KMS-11 (cell line): ENCODE results near the gene COA7.
"Not testable (repeated sequence)": the region's sequence is repeated elsewhere in the genome, so short reads cannot be mapped to it uniquely, and the experiment has no call there.

Experiments used
- H2AFZ ChIP-seq: fragments of 200-600 bp; sonication (generic); 2 replicates; pipeline ENCODE4 v1.6.1; 2016; ENCODE audit warnings: antibody characterized with exemption, mixed run types, low read depth
- H3K27ac ChIP-seq: fragments of 200-600 bp; sonication (generic); 2 replicates; pipeline ENCODE4 v1.6.1; 2016; ENCODE audit warnings: mild to moderate bottlenecking, mixed run types
- H3K27me3 ChIP-seq: fragments of 200-600 bp; sonication (generic); 2 replicates; pipeline ENCODE4 v1.6.1; 2017; ENCODE audit warnings: mild to moderate bottlenecking, low read depth, mixed run types, moderate library complexity; ENCODE audit not compliant: insufficient read depth
- H3K36me3 ChIP-seq: fragments of 200-600 bp; sonication (generic); 2 replicates; pipeline ENCODE4 v1.6.1; 2017; ENCODE audit warnings: mild to moderate bottlenecking, mixed run types; ENCODE audit not compliant: insufficient read depth
- H3K4me1 ChIP-seq: fragments of 200-600 bp; sonication (generic); 2 replicates; pipeline ENCODE4 v1.6.1; 2016; ENCODE audit warnings: mild to moderate bottlenecking, low read depth, mixed run types; ENCODE audit not compliant: poor library complexity, severe bottlenecking
- H3K4me2 ChIP-seq: fragments of 200-600 bp; sonication (generic); 2 replicates; pipeline ENCODE4 v1.7.0; 2016; ENCODE audit warnings: mild to moderate bottlenecking, mixed run types
- H3K4me3 ChIP-seq: fragments of 200-600 bp; sonication (generic); IDR thresholded peaks from 2 replicates; pipeline ENCODE4 v1.6.1; 2017; ENCODE audit warnings: low read depth, low read length, mixed read lengths; ENCODE audit not compliant: insufficient read depth
- H3K79me2 ChIP-seq: fragments of 200-600 bp; sonication (generic); 2 replicates; pipeline ENCODE4 v1.6.1; 2016; ENCODE audit warnings: low read depth, mixed run types; ENCODE audit not compliant: insufficient read depth
- H3K9ac ChIP-seq: fragments of 200-600 bp; sonication (generic); 2 replicates; pipeline ENCODE4 v1.6.1; 2016; ENCODE audit warnings: mild to moderate bottlenecking, mixed run types
- H4K20me1 ChIP-seq: fragments of 200-600 bp; sonication (generic); 2 replicates; pipeline ENCODE4 v1.6.1; 2016; ENCODE audit warnings: mild to moderate bottlenecking, mixed run types; ENCODE audit not compliant: insufficient read depth
- CTCF ChIP-seq: fragments of 200-600 bp; sonication (generic); conservative IDR thresholded peaks from 2 replicates; pipeline ENCODE4 v1.6.1; 2017; ENCODE audit warnings: low read depth, mild to moderate bottlenecking, antibody characterized with exemption, low read length, moderate library complexity, mixed read lengths

The COA7 gene

GRCh38 chr1:52739699-52740467, 41.7 kb upstream of the COA7 start:
- H3K27ac ChIP-seq = no peak overlapping the region
- no peak overlapping the region for H3K4me2 ChIP-seq
- TF ChIP-seq CTCF = no peak
- H3K4me1 ChIP-seq = peaks cover 13% of the 10 kb centered on the region
- no peaks in the 10 kb centered on the region for H3K27me3 ChIP-seq
- H2AFZ ChIP-seq = no peak overlapping the region
- H3K36me3 ChIP-seq = no peaks in the 10 kb centered on the region
- H4K20me1 ChIP-seq = no peaks in the 10 kb centered on the region
- no peaks in the 10 kb centered on the region for H3K79me2 ChIP-seq
- no peak overlapping the region for H3K9ac ChIP-seq
- no peak overlapping the region for H3K4me3 ChIP-seq

GRCh38 chr1:52738893-52739292, 40.7 kb upstream of the COA7 start:
- Histone ChIP-seq H3K36me3 (no peaks in the 10 kb centered on the region), H3K27me3 (no peaks in the 10 kb centered on the region), H3K27ac (no peak overlapping the region), H3K4me2 (no peak overlapping the region), H3K9ac (no peak overlapping the region), H3K4me3 (no peak overlapping the region), H2AFZ (no peak overlapping the region), H3K79me2 (no peaks in the 10 kb centered on the region), H3K4me1 (peaks cover 13% of the 10 kb centered on the region), H4K20me1 (no peaks in the 10 kb centered on the region)
- no peak for TF ChIP-seq CTCF

GRCh38 chr1:52738148-52738547, 40.0 kb upstream of the COA7 start:
- H3K4me3 ChIP-seq = no peak overlapping the region
- no peaks in the 10 kb centered on the region for H4K20me1 ChIP-seq
- TF ChIP-seq CTCF = no peak
- no peak overlapping the region for H3K4me2 ChIP-seq
- H2AFZ ChIP-seq = no peak overlapping the region
- no peaks in the 10 kb centered on the region for H3K27me3 ChIP-seq
- H3K9ac ChIP-seq = no peak overlapping the region
- no peaks in the 10 kb centered on the region for H3K36me3 ChIP-seq
- H3K79me2 ChIP-seq = no peaks in the 10 kb centered on the region
- H3K27ac ChIP-seq = no peak overlapping the region
- peaks cover 13% of the 10 kb centered on the region for H3K4me1 ChIP-seq

- H2AFZ ChIP-seq, H3K27me3 ChIP-seq, H3K4me3 ChIP-seq, H3K4me2 ChIP-seq, H4K20me1 ChIP-seq, H3K36me3 ChIP-seq, H3K4me1 ChIP-seq, H3K9ac ChIP-seq, H3K79me2 ChIP-seq, H3K27ac ChIP-seq: not testable (repeated sequence)
Measured at GRCh38 chr1:52735371-52735770, 37.2 kb upstream of the COA7 start.

GRCh38 chr1:52733368-52733767, 35.2 kb upstream of the COA7 start:
- Histone ChIP-seq H3K4me1 (no peaks in the 10 kb centered on the region), H3K4me3 (no peak overlapping the region), H3K79me2 (no peaks in the 10 kb centered on the region), H3K9ac (no peak overlapping the region), H3K27me3 (no peaks in the 10 kb centered on the region), H3K27ac (no peak overlapping the region), H4K20me1 (no peaks in the 10 kb centered on the region), H2AFZ (no peak overlapping the region), H3K4me2 (no peak overlapping the region), H3K36me3 (no peaks in the 10 kb centered on the region)
- TF ChIP-seq CTCF = no peak
